ENCODE measurements around the gene TSR1.

- TF ChIP-seq CTCF (IDR thresholded peaks at IDR 0.05): no peak
- no peak for TF ChIP-seq POLR2A (IDR thresholded peaks at IDR 0.05)
These were observed 46.3 kb downstream of the TSR1 start for GRCh38 chr17:2289878-2290478.

Data from adrenal gland (tissue), 5 donors.